CD4-positive, alpha-beta memory T cell (primary cell): Measurements from ENCODE around the gene DSN1. TPM values are rescaled to one million over a fixed set of nuclear protein-coding genes. Genes with fewer than 3 reads are reported as not detected.

ENCODE experiments used
- CTCF ChIA-PET: fragments of 350-600 bp; sonication (Branson Sonifier 250); formaldehyde crosslinking; loops from one replicate; lab custom pipeline; 2021; ENCODE audit warnings: inconsistent platforms; ENCODE audit not compliant: partially characterized antibody; lab: Charles Lee
- POLR2A ChIA-PET: fragments of 350-600 bp; sonication (Branson Sonifier 250); formaldehyde crosslinking; loops from one replicate; lab custom pipeline; 2021; ENCODE audit not compliant: partially characterized antibody; lab: Charles Lee
- DNase-seq, 5 donors: peaks; one replicate each; pipeline versions ENCODE4 v3.0.0 to v3.0.0-alpha.2; 2020 to 2022; ENCODE audit warnings: mixed read lengths in 1 of 5
- H3K27ac ChIP-seq: one replicate; pipeline ENCODE4 v1.7.0; 2013; ENCODE audit warnings: low read depth, low read length
- H3K27me3 ChIP-seq: 2 replicates; pipeline ENCODE4 v1.7.0; 2013; ENCODE audit warnings: mild to moderate bottlenecking, low read length, moderate library complexity; ENCODE audit not compliant: insufficient read depth
- H3K36me3 ChIP-seq: 2 replicates; pipeline ENCODE4 v1.7.0; 2013; ENCODE audit warnings: mild to moderate bottlenecking, low read length, moderate library complexity; ENCODE audit not compliant: insufficient read depth
- H3K4me1 ChIP-seq: 2 replicates; pipeline ENCODE4 v1.7.0; 2013; ENCODE audit warnings: mild to moderate bottlenecking, low read length, moderate library complexity; ENCODE audit not compliant: insufficient read depth
- H3K4me3 ChIP-seq, 2 donors: one replicate each; pipeline ENCODE4 v1.7.0; 2013; ENCODE audit warnings: low read length in 2 of 2, mild to moderate bottlenecking in 1 of 2
- H3K9me3 ChIP-seq, 2 donors: one replicate each; pipeline ENCODE4 v1.7.0; 2013; ENCODE audit warnings: low read length in 2 of 2, control low read depth in 1 of 2; ENCODE audit not compliant: control insufficient read depth in 1 of 2
- H3K27ac Mint-ChIP-seq, 7 donors: one replicate each; pipeline ENCODE4 v1.8.0; 2020 to 2021; ENCODE audit warnings: mixed read lengths in 7 of 7, mild to moderate bottlenecking in 6 of 7, inconsistent platforms in 3 of 7, moderate library complexity in 3 of 7
- H3K27me3 Mint-ChIP-seq, 2 donors: one replicate each; pipeline ENCODE4 v1.8.0; 2020 to 2021; ENCODE audit warnings: mixed read lengths in 2 of 2
- H3K36me3 Mint-ChIP-seq, 2 donors: one replicate each; pipeline ENCODE4 v1.8.0; 2020 to 2021; ENCODE audit warnings: mixed read lengths in 2 of 2, inconsistent platforms in 1 of 2, mild to moderate bottlenecking in 1 of 2
- H3K4me1 Mint-ChIP-seq, 4 donors: one replicate each; pipeline ENCODE4 v1.8.0; 2020 to 2021; ENCODE audit warnings: mixed read lengths in 4 of 4, mild to moderate bottlenecking in 1 of 4
- H3K4me3 Mint-ChIP-seq, 8 donors: one replicate each; pipeline ENCODE4 v1.8.0; 2020 to 2021; ENCODE audit warnings: mixed read lengths in 8 of 8, mild to moderate bottlenecking in 7 of 8, moderate library complexity in 6 of 8, inconsistent platforms in 3 of 8
- H3K9me3 Mint-ChIP-seq, 8 donors: one replicate each; pipeline ENCODE4 v1.8.0; 2020 to 2021; ENCODE audit warnings: mixed read lengths in 8 of 8, mild to moderate bottlenecking in 5 of 8, inconsistent platforms in 3 of 8, moderate library complexity in 1 of 8
- intact Hi-C: fragments of 100-400 bp; cut with micrococcal nuclease; formaldehyde crosslinking; loops from one replicate; pipeline ENCODE4 v1.15.1; 2023
- polyA plus RNA-seq, 2 donors: library from polyadenylated mRNA; unstranded; fragments of 300-500 nt; fragmentation: Illumina TruSeq; gene quantifications; one replicate each; pipeline ENCODE4 v1.2.3, GENCODE V29; 2021
- total RNA-seq, 2 experiments: library from RNA; stranded (reverse); gene quantifications; one replicate each; pipeline ENCODE4 v1.2.3, GENCODE V29; 2021

DSN1 gene
- total and polyA plus RNA-seq, 4 experiments from 2014 or later: 6.1 to 14.3 (median 10.5) TPM

- H3K4me3 ChIP-seq: no peak overlapping the region
- POLR2A ChIA-PET: no interaction called here
- H3K27ac Mint-ChIP-seq: peak overlapping the region in 1 of 7 donors; percentile 26
- no peaks in the 10 kb centered on the region for H3K4me1 ChIP-seq
- H3K27ac ChIP-seq: no peak overlapping the region
- H3K9me3 Mint-ChIP-seq: no peaks in the 10 kb centered on the region
- CTCF ChIA-PET: interaction anchor here (1.8 kb wide), 1 partner anchor 100 kb away, joined by 4 read pairs; no protein-coding TSS in a partner anchor
- H3K9me3 ChIP-seq: no peaks in the 10 kb centered on the region
- peaks cover 0 to 9% (median under 1%) of the 10 kb centered on the region in 4 donors for H3K4me1 Mint-ChIP-seq
- peaks cover 2 to 20% of the 10 kb centered on the region in 2 donors for H3K36me3 Mint-ChIP-seq
- no peak overlapping the region for H3K4me3 Mint-ChIP-seq
- no peaks in the 10 kb centered on the region for H3K27me3 ChIP-seq
- no peaks in the 10 kb centered on the region for H3K27me3 Mint-ChIP-seq
- DNase-seq: no peak
- no peaks in the 10 kb centered on the region for H3K36me3 ChIP-seq
- intact Hi-C loops: no loop called here
Observed at GRCh38 chr20:36709126-36709525, 64.4 kb downstream of the DSN1 start.

- CTCF ChIA-PET: no interaction called here
- peaks cover 0 to 5% (median under 1%) of the 10 kb centered on the region in 4 donors for H3K4me1 Mint-ChIP-seq
Observed at GRCh38 chr20:36703530-36703929, 70.0 kb downstream of the DSN1 start.

More at GRCh38 chr20:36703530-36703929, 70.0 kb downstream of the DSN1 start:
- Histone ChIP-seq H3K4me1 (no peaks in the 10 kb centered on the region), H3K27ac (no peak overlapping the region), H3K36me3 (no peaks in the 10 kb centered on the region), H3K9me3 (no peaks in the 10 kb centered on the region), H3K27me3 (no peaks in the 10 kb centered on the region), H3K4me3 (no peak overlapping the region)
- Mint-ChIP-seq H3K27ac (no peak overlapping the region), H3K4me3 (no peak overlapping the region), H3K36me3 (peaks cover 7 to 29% of the 10 kb centered on the region in 2 donors), H3K9me3 (no peaks in the 10 kb centered on the region), H3K27me3 (no peaks in the 10 kb centered on the region)
- DNase-seq: no peak
- intact Hi-C loops: no loop called here
- POLR2A ChIA-PET: no interaction called here

Other genes with a start within 250 kb of the DSN1 start
- gene MYL9, start 232.2 kb downstream of the DSN1 start, total RNA-seq: not detected
- gene MYL9, start 232.2 kb downstream of the DSN1 start, polyA plus RNA-seq: not detected
- gene TGIF2, start 200.2 kb downstream of the DSN1 start, total RNA-seq: 10 to 100 TPM; 31.7 to 35.0 TPM
- gene TGIF2, start 200.2 kb downstream of the DSN1 start, polyA plus RNA-seq: 10 to 100 TPM; 19.2 to 24.7 TPM
- gene RAB5IF, start 168.0 kb downstream of the DSN1 start, total RNA-seq: 10 to 100 TPM; 63.4 to 67.5 TPM
- gene RAB5IF, start 168.0 kb downstream of the DSN1 start, polyA plus RNA-seq: 100 to 1,000 TPM; 162 to 212 TPM
- 10 to 100 TPM; 28.7 to 29.9 TPM for gene SLA2, start 127.6 kb downstream of the DSN1 start, total RNA-seq
- 10 to 100 TPM; 12.7 to 14.3 TPM for gene SLA2, start 127.6 kb downstream of the DSN1 start, polyA plus RNA-seq
- gene NDRG3, start 27.7 kb downstream of the DSN1 start, total RNA-seq: 10 to 100 TPM; 36.1 to 36.2 TPM
- 10 to 100 TPM; 53.2 to 73.4 TPM for gene NDRG3, start 27.7 kb downstream of the DSN1 start, polyA plus RNA-seq
- gene TLDC2, start 102.4 kb upstream of the DSN1 start, total RNA-seq: not detected
- under 1 TPM in 1 of 2 donors, not detected in 1; 0.52 TPM for gene TLDC2, start 102.4 kb upstream of the DSN1 start, polyA plus RNA-seq
- gene SAMHD1, start 177.9 kb upstream of the DSN1 start, total RNA-seq: 100 to 1,000 TPM; 216 to 223 TPM
- 100 to 1,000 TPM; 291 to 332 TPM for gene SAMHD1, start 177.9 kb upstream of the DSN1 start, polyA plus RNA-seq